HCT116 (cell line): ENCODE results near the gene SLC6A6. TPM values are rescaled to one million over a fixed set of nuclear protein-coding genes. Genes with fewer than 3 reads are reported as not detected.

Experiments
- ATAC-seq: fragments of 200-7000 bp; cut with Tn5 transposase; 2 replicates; pipeline ENCODE4 v1.9.1; 2020; ENCODE audit warnings: mild to moderate bottlenecking, moderate library complexity
- BruUV-seq: library from RNA; stranded (reverse); fragments of 400-500 nt; replicated peaks from 2 replicates; lab custom pipeline; 2021; lab: Mats Ljungman, UMichigan
- CTCF ChIA-PET: fragments of 300-600 bp; sonication (Branson Sonifier 250); formaldehyde crosslinking; loops from one replicate; lab custom pipeline; 2021; ENCODE audit warnings: antibody characterized with exemption; lab: Charles Lee
- POLR2A ChIA-PET: fragments of 300-600, 350-600 bp; sonication (Branson Sonifier 250); formaldehyde crosslinking; loops from one replicate; lab custom pipeline; 2021; ENCODE audit warnings: antibody characterized with exemption; lab: Charles Lee
- RAD21 ChIA-PET, 2 experiments: fragments of 300-600 bp; sonication (Branson Sonifier 250); formaldehyde crosslinking; loops; one replicate each; lab custom pipeline; 2023; ENCODE audit warnings: low total read pairs in 2 of 2; ENCODE audit not compliant: uncharacterized antibody in 2 of 2, unreplicated experiment in 2 of 2, low non-redundant PET in 1 of 2; lab: Charles Lee
- DNase-seq: peaks from one replicate; pipeline ENCODE4 v3.0.0-alpha.2; 2010; ENCODE audit warnings: low read depth, low spot score
- H2AFZ ChIP-seq: fragments of 200-600 bp; shearing (Covaris generic), sonication (generic); 2 replicates; pipeline ENCODE4 v1.6.1; 2017; ENCODE audit warnings: low read depth, mixed run types, mixed read lengths, antibody characterized with exemption, low read length; ENCODE audit not compliant: poor library complexity, severe bottlenecking
- H3K27ac ChIP-seq: 2 replicates; pipeline ENCODE4 v1.5.1; 2012; ENCODE audit warnings: low read depth, low read length
- H3K27me3 ChIP-seq: fragments of 200-600 bp; sonication (generic); 2 replicates; pipeline ENCODE4 v1.6.1; 2016; ENCODE audit warnings: mixed run types, low read length, mixed read lengths; ENCODE audit not compliant: insufficient read depth
- H3K36me3 ChIP-seq, 2 experiments: fragments of 200-500 bp in 1 of 2; fragments of 200-600 bp in 1 of 2; sonication (Bioruptor generic) in 1 of 2; sonication (generic) in 1 of 2; 2 replicates each; pipeline versions ENCODE4 v1.5.1 to v1.6.1; 2014 to 2016; ENCODE audit warnings: low read length in 2 of 2, inconsistent platforms in 1 of 2, mixed read lengths in 1 of 2, mixed run types in 1 of 2; ENCODE audit not compliant: insufficient read depth in 2 of 2, control insufficient read depth in 1 of 2
- H3K4me1 ChIP-seq, 2 experiments: fragments of 200-600 bp in 1 of 2; sonication (generic) in 1 of 2; 2 replicates each; pipeline versions ENCODE4 v1.5.1 to v1.6.1; 2012 to 2017; ENCODE audit warnings: low read length in 2 of 2, inconsistent platforms in 1 of 2, mild to moderate bottlenecking in 1 of 2, mixed read lengths in 1 of 2, mixed run types in 1 of 2, moderate library complexity in 1 of 2; ENCODE audit not compliant: insufficient read depth in 2 of 2, control insufficient read depth in 1 of 2
- H3K4me2 ChIP-seq: fragments of 200-600 bp; sonication (generic); 2 replicates; pipeline ENCODE4 v1.6.1; 2017; ENCODE audit warnings: mixed run types, low read length, mixed read lengths
- H3K4me3 ChIP-seq, 2 experiments: fragments of 200-600 bp in 1 of 2; sonication (generic) in 1 of 2; replicated peaks in 1 of 2; 2 replicates each; pipeline ENCODE4 v1.5.1; 2011 to 2016; ENCODE audit warnings: low read length in 2 of 2, control low read depth in 1 of 2, low read depth in 1 of 2, mild to moderate bottlenecking in 1 of 2, mixed read lengths in 1 of 2, mixed run types in 1 of 2
- H3K79me2 ChIP-seq: fragments of 200-600 bp; sonication (generic); 2 replicates; pipeline ENCODE4 v1.6.1; 2017; ENCODE audit warnings: mild to moderate bottlenecking, mixed run types, low read length, moderate library complexity, mixed read lengths; ENCODE audit not compliant: insufficient read depth
- H3K9ac ChIP-seq: fragments of 200-600 bp; sonication (generic); 2 replicates; pipeline ENCODE4 v1.6.1; 2016; ENCODE audit warnings: low read length, mixed read lengths
- H3K9me2 ChIP-seq: fragments of 200-600 bp; sonication (generic), shearing (Covaris generic); 2 replicates; pipeline ENCODE4 v1.6.1; 2017; ENCODE audit warnings: mixed run types, mild to moderate bottlenecking, moderate library complexity; ENCODE audit not compliant: insufficient read depth
- H3K9me3 ChIP-seq, 2 experiments: fragments of 200-500 bp in 1 of 2; fragments of 200-600 bp in 1 of 2; sonication (Bioruptor generic) in 1 of 2; sonication (generic) in 1 of 2; 2 replicates each; pipeline ENCODE4 v1.6.1; 2014 to 2017; ENCODE audit warnings: low read length in 2 of 2, mixed read lengths in 2 of 2, inconsistent platforms in 1 of 2, low read depth in 1 of 2, mild to moderate bottlenecking in 1 of 2, mixed run types in 1 of 2, moderate library complexity in 1 of 2; ENCODE audit not compliant: control insufficient read depth in 1 of 2, insufficient read depth in 1 of 2
- H4K20me1 ChIP-seq: fragments of 200-600 bp; sonication (generic), shearing (Covaris generic); 2 replicates; pipeline ENCODE4 v1.6.1; 2017; ENCODE audit warnings: mixed run types, mild to moderate bottlenecking, moderate library complexity; ENCODE audit not compliant: insufficient read depth
- ATF3 ChIP-seq: IDR thresholded peaks from 2 replicates; pipeline ENCODE4 v1.6.1; 2012
- CEBPB ChIP-seq: IDR thresholded peaks from 2 replicates; pipeline ENCODE4 v1.6.1; 2012; ENCODE audit warnings: low read depth
- CTCF ChIP-seq, 3 experiments: fragments of 200-600 bp in 1 of 3; sonication (generic) in 1 of 3; IDR thresholded peaks in 2 of 3; conservative IDR thresholded peaks in 1 of 3; 2 replicates each; pipeline ENCODE4 v1.5.1; 2012 to 2017; ENCODE audit warnings: low read depth in 2 of 3, low read length in 2 of 3, antibody characterized with exemption in 1 of 3, borderline replicate concordance in 1 of 3, control low read depth in 1 of 3, mild to moderate bottlenecking in 1 of 3, mixed read lengths in 1 of 3, mixed run types in 1 of 3, moderate library complexity in 1 of 3; ENCODE audit not compliant: insufficient read depth in 1 of 3
- EGR1 ChIP-seq: IDR thresholded peaks from 2 replicates; pipeline ENCODE4 v1.6.1; 2012; ENCODE audit warnings: low read depth
- EZH2 ChIP-seq: fragments of 200-600 bp; sonication (generic); IDR thresholded peaks from 2 replicates; pipeline ENCODE4 v1.6.1; 2017; ENCODE audit warnings: antibody characterized with exemption, mixed run types
- FOSL1 ChIP-seq: IDR thresholded peaks from 2 replicates; pipeline ENCODE4 v1.6.1; 2012; ENCODE audit warnings: low read depth
- JUND ChIP-seq: IDR thresholded peaks from 2 replicates; pipeline ENCODE4 v1.6.1; 2012
- MAX ChIP-seq: IDR thresholded peaks from 2 replicates; pipeline ENCODE4 v1.6.1; 2012
- POLR2A ChIP-seq: IDR thresholded peaks from 2 replicates; pipeline ENCODE4 v1.7.0; 2011; ENCODE audit warnings: borderline replicate concordance; ENCODE audit not compliant: insufficient read depth, insufficient read length; ENCODE audit errors: extremely low read depth
- RAD21 ChIP-seq: IDR thresholded peaks from 2 replicates; pipeline ENCODE4 v1.6.1; 2012; ENCODE audit warnings: low read depth, mild to moderate bottlenecking
- SIN3A ChIP-seq: IDR thresholded peaks from 2 replicates; pipeline ENCODE4 v1.6.1; 2012; ENCODE audit warnings: low read depth
- SP1 ChIP-seq: IDR thresholded peaks from 2 replicates; pipeline ENCODE4 v1.6.1; 2012; ENCODE audit warnings: low read depth
- SRF ChIP-seq: IDR thresholded peaks from 2 replicates; pipeline ENCODE4 v1.6.1; 2012; ENCODE audit warnings: low read depth
- TCF7L2 ChIP-seq: IDR thresholded peaks from 2 replicates; pipeline ENCODE4 v1.7.0; 2011; ENCODE audit warnings: borderline replicate concordance, inconsistent platforms; ENCODE audit not compliant: insufficient read depth, insufficient read length; ENCODE audit errors: extremely low read depth
- ZBTB33 ChIP-seq: IDR thresholded peaks from 2 replicates; pipeline ENCODE4 v1.6.1; 2011; ENCODE audit warnings: mild to moderate bottlenecking, low read length, moderate library complexity; ENCODE audit not compliant: insufficient replicate concordance; ENCODE audit errors: extremely low read depth
- ZNF274 ChIP-seq: fragments of 200-500 bp; sonication (Bioruptor generic); IDR thresholded peaks from 2 replicates; pipeline ENCODE4 v1.6.1; 2014; ENCODE audit warnings: mild to moderate bottlenecking, low read depth, low read length, inconsistent platforms
- intact Hi-C: fragments of 100-400 bp; cut with micrococcal nuclease; formaldehyde crosslinking; loops from 2 replicates; pipeline ENCODE4 v1.10.0; 2022
- total RNA-seq: library from RNA; stranded (reverse); gene quantifications from one replicate; pipeline ENCODE4 v1.2.1, GENCODE V29; 2021; ENCODE audit not compliant: unreplicated experiment

The SLC6A6 gene
- total RNA-seq, 1 experiment from 2014 or later, result 36.3 TPM

GRCh38 chr3:14458434-14459275 lies 56.2 kb downstream of the SLC6A6 start:
- H3K4me3 ChIP-seq, result no peak overlapping the region
- H3K27me3 ChIP-seq, result no peaks in the 10 kb centered on the region
- ChIA-PET POLR2A (no interaction called here), CTCF (interaction anchor here (1.2 kb wide), 1 partner anchor 255 kb away, joined by 4 read pairs; no protein-coding TSS in a partner anchor), RAD21 (no interaction called here)
- intact Hi-C loops, result no loop called here
- H3K4me1 ChIP-seq, result peaks cover 4% of the 10 kb centered on the region in 2 experiments
- DNase-seq, result no peak
- BruUV-seq, result no TSS peak
- no peaks in the 10 kb centered on the region for H3K9me2 ChIP-seq
- no peak overlapping the region for H3K27ac ChIP-seq
- H2AFZ ChIP-seq, result no peak overlapping the region
- H4K20me1 ChIP-seq, result no peaks in the 10 kb centered on the region
- H3K36me3 ChIP-seq, result peaks cover 14 to 32% of the 10 kb centered on the region in 2 experiments; a peak in 3 of 4 replicates
- ATAC-seq, result no peak
- no peak overlapping the region for H3K9ac ChIP-seq
- H3K4me2 ChIP-seq, result no peak overlapping the region
- no peaks in the 10 kb centered on the region for H3K79me2 ChIP-seq
- no peaks in the 10 kb centered on the region for H3K9me3 ChIP-seq
- TF ChIP-seq SRF (no peak), EGR1 (no peak), TCF7L2 (no peak), FOSL1 (no peak)

- no peaks in the 10 kb centered on the region for H3K27me3 ChIP-seq
- ATAC-seq (no peak), DNase-seq (no peak)
- no peaks in the 10 kb centered on the region for H3K79me2 ChIP-seq
- ChIA-PET RAD21 (no interaction called here), POLR2A (no interaction called here), CTCF (interaction anchor here (0.7 to 1.2 kb wide), 2 partner anchors 199 to 256 kb away, joined by 3 to 4 read pairs; no protein-coding TSS in a partner anchor)
- no peak overlapping the region for H3K9ac ChIP-seq
- peaks cover 14 to 31% of the 10 kb centered on the region in 2 experiments; a peak in 3 of 4 replicates for H3K36me3 ChIP-seq
- intact Hi-C loops, result no loop called here
- no TSS peak for BruUV-seq
- TF ChIP-seq CEBPB, result no peak
- no peak for TF ChIP-seq ZBTB33
- no peak for TF ChIP-seq FOSL1
- TF ChIP-seq POLR2A, result no peak
- TF ChIP-seq EZH2, result no peak
- TF ChIP-seq JUND, result no peak
- TF ChIP-seq CTCF (IDR thresholded peaks at IDR 0.05 in 2 of 3, conservative IDR thresholded peaks at IDR 0.05 in 1 of 3; ENCODE audit: borderline replicate concordance in 1 of 3, insufficient read depth in 1 of 3, low read depth in 2 of 3, low read length in 2 of 3), result no peak
- TF ChIP-seq ATF3, result no peak
- TF ChIP-seq SIN3A, result no peak
- no peak for TF ChIP-seq MAX
- no peak for TF ChIP-seq SRF
- TF ChIP-seq ZNF274, result no peak
- TF ChIP-seq RAD21, result no peak
- TF ChIP-seq SP1, result no peak
- no peaks in the 10 kb centered on the region for H3K9me3 ChIP-seq
- H3K4me1 ChIP-seq, result no peaks in the 10 kb centered on the region
- no peak overlapping the region for H2AFZ ChIP-seq
- no peak overlapping the region for H3K27ac ChIP-seq
- H3K4me2 ChIP-seq, result no peak overlapping the region
- no peaks in the 10 kb centered on the region for H3K9me2 ChIP-seq
- H3K4me3 ChIP-seq, result no peak overlapping the region
- no peaks in the 10 kb centered on the region for H4K20me1 ChIP-seq
Observed at GRCh38 chr3:14459384-14459783, 57.0 kb downstream of the SLC6A6 start.
